Testis (tissue), 2 donors: ENCODE data around the gene SFXN1.

ENCODE experiments used
- POLR2A ChIP-seq: fragments of 450-650 bp; IDR thresholded peaks from one replicate; pipeline ENCODE4 v1.6.1; 2017; ENCODE audit warnings: antibody characterized with exemption, mild to moderate bottlenecking, moderate library complexity
- TF ChIP-seq, protein P1 (sequence below), 3 experiments: fragments of 450-650 bp in 2 of 3; fragments of 200-600 bp in 1 of 3; sonication (generic) in 1 of 3; IDR thresholded peaks; one replicate each; pipeline ENCODE4 v1.5.1; 2016 to 2019; ENCODE audit warnings: antibody characterized with exemption in 3 of 3, mild to moderate bottlenecking in 2 of 3, moderate library complexity in 1 of 3

DNA sequence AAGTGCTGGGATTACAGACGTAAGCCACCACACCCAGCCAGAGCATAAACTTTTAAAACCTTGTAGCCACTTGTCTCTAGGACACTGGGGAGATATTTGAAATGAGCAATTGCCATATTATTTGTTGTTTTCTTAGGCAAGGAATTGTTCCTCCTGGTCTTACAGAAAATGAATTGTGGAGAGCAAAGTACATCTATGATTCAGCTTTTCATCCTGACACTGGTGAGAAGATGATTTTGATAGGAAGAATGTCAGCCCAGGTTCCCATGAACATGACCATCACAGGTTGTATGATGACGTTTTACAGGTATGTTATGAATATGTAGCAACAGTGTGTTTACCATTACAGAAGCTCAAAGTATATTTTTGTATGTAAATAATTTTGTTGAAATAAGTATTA is 30.5 kb downstream of the SFXN1 start:
- TF ChIP-seq, protein P1, sequence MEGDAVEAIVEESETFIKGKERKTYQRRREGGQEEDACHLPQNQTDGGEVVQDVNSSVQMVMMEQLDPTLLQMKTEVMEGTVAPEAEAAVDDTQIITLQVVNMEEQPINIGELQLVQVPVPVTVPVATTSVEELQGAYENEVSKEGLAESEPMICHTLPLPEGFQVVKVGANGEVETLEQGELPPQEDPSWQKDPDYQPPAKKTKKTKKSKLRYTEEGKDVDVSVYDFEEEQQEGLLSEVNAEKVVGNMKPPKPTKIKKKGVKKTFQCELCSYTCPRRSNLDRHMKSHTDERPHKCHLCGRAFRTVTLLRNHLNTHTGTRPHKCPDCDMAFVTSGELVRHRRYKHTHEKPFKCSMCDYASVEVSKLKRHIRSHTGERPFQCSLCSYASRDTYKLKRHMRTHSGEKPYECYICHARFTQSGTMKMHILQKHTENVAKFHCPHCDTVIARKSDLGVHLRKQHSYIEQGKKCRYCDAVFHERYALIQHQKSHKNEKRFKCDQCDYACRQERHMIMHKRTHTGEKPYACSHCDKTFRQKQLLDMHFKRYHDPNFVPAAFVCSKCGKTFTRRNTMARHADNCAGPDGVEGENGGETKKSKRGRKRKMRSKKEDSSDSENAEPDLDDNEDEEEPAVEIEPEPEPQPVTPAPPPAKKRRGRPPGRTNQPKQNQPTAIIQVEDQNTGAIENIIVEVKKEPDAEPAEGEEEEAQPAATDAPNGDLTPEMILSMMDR (IDR thresholded peaks at IDR 0.05): no peak
- TF ChIP-seq POLR2A: no peak
